Measurements from ENCODE around the gene PRCC.

Gene PRCC

DNA sequence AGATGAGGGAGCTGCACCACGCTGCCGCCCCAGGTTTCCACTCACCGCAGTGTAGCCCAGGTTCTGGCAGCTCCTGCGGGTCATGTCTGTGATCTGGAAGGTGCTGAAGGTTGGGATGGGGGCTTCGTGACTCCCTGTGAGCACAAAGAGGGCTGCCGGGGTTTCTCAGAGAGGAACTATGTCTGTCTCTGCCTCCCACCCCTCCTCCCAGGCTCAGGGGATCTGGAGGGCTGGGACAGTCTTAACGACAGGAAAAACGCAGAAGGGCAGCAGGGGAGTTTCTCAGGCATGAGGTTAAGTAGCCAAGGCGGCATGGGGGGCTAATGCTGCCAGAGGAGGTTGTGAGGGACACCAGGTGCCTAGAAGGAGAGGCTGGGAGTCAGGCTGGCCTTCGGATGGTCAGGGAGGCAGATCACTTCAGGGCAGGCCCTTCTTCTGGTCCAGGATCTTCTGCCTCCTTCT lies 48.7 kb downstream of the PRCC start:
- H3F3A ChIP-seq (ENCODE audit: insufficient read depth, low read length) = no peaks in the 10 kb centered on the region
- no peaks in the 10 kb centered on the region for H3K36me3 ChIP-seq (ENCODE audit: insufficient read depth, low read length)
- no peaks in the 10 kb centered on the region for H3K79me2 ChIP-seq (ENCODE audit: insufficient read depth, low read length)
- H4K20me1 ChIP-seq (ENCODE audit: insufficient read depth, low read length) = no peaks in the 10 kb centered on the region
- no peaks in the 10 kb centered on the region for H3K9me3 ChIP-seq (ENCODE audit: low read length)
- H3K27me3 ChIP-seq (ENCODE audit: insufficient read depth, low read length) = no peaks in the 10 kb centered on the region
- H3K27ac ChIP-seq (ENCODE audit: low read depth, low read length, poor library complexity, severe bottlenecking) = no peak overlapping the region
- H3K9me2 ChIP-seq (ENCODE audit: low read depth, low read length) = no peaks in the 10 kb centered on the region
- H3K4me1 ChIP-seq (ENCODE audit: insufficient read depth, low read length, severe bottlenecking) = peaks cover 22% of the 10 kb centered on the region
- peak overlapping the region; percentile 50 for H3K4me2 ChIP-seq (ENCODE audit: low read length)
- no peak overlapping the region for H3K4me3 ChIP-seq (ENCODE audit: low read depth, low read length, poor library complexity, severe bottlenecking)
- no peak for TF ChIP-seq EZH2 (IDR thresholded peaks at IDR 0.05; ENCODE audit: borderline replicate concordance, low read length)
- TF ChIP-seq, protein P1, sequence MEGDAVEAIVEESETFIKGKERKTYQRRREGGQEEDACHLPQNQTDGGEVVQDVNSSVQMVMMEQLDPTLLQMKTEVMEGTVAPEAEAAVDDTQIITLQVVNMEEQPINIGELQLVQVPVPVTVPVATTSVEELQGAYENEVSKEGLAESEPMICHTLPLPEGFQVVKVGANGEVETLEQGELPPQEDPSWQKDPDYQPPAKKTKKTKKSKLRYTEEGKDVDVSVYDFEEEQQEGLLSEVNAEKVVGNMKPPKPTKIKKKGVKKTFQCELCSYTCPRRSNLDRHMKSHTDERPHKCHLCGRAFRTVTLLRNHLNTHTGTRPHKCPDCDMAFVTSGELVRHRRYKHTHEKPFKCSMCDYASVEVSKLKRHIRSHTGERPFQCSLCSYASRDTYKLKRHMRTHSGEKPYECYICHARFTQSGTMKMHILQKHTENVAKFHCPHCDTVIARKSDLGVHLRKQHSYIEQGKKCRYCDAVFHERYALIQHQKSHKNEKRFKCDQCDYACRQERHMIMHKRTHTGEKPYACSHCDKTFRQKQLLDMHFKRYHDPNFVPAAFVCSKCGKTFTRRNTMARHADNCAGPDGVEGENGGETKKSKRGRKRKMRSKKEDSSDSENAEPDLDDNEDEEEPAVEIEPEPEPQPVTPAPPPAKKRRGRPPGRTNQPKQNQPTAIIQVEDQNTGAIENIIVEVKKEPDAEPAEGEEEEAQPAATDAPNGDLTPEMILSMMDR (IDR thresholded peaks at IDR 0.05; ENCODE audit: low read length) = no peak
- H2AFZ ChIP-seq (ENCODE audit: low read length) = no peak overlapping the region
- H3K9ac ChIP-seq (ENCODE audit: low read length) = no peak overlapping the region; the same call in 1 of the 2 replicates

DNA sequence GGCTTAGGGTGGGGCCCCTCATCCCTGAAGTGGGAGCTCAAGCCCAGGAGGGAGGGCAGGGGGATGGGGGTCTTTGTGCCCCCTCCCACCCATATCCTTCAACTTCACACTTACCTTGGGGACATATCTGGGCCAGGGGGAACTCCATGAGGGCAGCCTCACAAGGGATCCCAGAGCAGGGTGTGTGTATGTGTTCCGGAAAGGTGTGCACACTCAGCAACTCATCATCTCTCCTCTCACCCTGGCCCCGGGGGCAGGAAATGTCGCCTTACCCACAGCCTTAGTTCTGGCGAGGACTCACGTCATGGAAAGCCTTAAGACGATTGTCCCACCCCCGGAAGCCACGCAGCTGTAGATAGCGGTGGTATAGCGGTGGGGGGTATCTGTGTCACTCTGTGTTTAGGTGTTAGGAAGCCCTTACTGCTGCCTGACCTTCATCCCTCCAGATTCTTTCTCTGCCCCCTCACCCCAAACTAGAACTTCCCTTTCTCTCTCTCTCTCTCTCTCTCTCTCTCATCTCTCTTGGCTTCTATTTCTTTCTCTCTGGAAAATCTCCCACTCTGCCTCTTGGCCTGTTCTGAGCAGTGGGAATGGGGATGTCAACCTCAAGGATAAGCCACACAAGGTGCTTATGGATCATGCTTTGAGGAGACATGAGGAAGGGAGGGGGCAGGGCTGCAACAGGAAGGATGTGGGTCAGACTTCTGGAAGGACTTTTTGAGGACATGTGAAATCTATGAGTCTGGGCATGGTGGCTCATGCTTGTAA lies 49.4 kb downstream of the PRCC start, which contains the start of gene SH2D2A:
Gene SH2D2A (minus strand): TSS at position 288 of the 768 bp plus-strand sequence. CDS start 140 bp downstream, at position 148.
- H3K4me3 ChIP-seq (ENCODE audit: low read depth, low read length, poor library complexity, severe bottlenecking) = peak within 1 kb of the TSS; percentile 36
- H3K9ac ChIP-seq (ENCODE audit: low read length) = no peak within 1 kb of the TSS; the same call in 1 of the 2 replicates
- H3K4me2 ChIP-seq (ENCODE audit: low read length) = peak within 1 kb of the TSS; percentile 50
- no peaks in the 10 kb centered on the region for H3K36me3 ChIP-seq (ENCODE audit: insufficient read depth, low read length)
- no peaks in the 10 kb centered on the region for H3F3A ChIP-seq (ENCODE audit: insufficient read depth, low read length)
- no peaks in the 10 kb centered on the region for H3K79me2 ChIP-seq (ENCODE audit: insufficient read depth, low read length)
- TF ChIP-seq, protein P1 (IDR thresholded peaks at IDR 0.05; ENCODE audit: low read length) = no peak
- no peak for TF ChIP-seq EZH2 (IDR thresholded peaks at IDR 0.05; ENCODE audit: borderline replicate concordance, low read length)
- peaks cover 22% of the 10 kb centered on the region for H3K4me1 ChIP-seq (ENCODE audit: insufficient read depth, low read length, severe bottlenecking)
- H3K9me2 ChIP-seq (ENCODE audit: low read depth, low read length) = no peaks in the 10 kb centered on the region
- no peaks in the 10 kb centered on the region for H4K20me1 ChIP-seq (ENCODE audit: insufficient read depth, low read length)
- no peaks in the 10 kb centered on the region for H3K9me3 ChIP-seq (ENCODE audit: low read length)
- H3K27ac ChIP-seq (ENCODE audit: low read depth, low read length, poor library complexity, severe bottlenecking) = no peak within 1 kb of the TSS
- no peak within 1 kb of the TSS for H2AFZ ChIP-seq (ENCODE audit: low read length)
- no peaks in the 10 kb centered on the region for H3K27me3 ChIP-seq (ENCODE audit: insufficient read depth, low read length)

DNA sequence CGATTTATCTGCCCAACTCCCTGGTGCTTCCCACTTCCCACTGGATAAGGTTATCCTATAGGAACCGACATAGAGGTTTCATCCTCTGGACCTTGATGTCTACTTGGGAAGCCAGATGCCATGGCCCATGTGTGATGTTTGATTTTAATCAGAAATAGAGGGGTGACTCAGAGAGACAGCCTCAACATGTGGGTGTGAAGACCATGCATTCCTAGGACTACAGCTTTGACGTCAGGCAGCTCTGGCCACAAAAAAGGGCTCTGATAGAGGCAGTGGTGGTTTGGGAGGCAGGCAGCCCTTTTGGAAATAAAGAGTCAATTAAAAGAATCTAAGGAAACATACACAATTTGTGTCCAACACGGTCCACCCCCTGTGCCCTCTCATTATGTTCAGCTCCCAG lies 54.5 kb downstream of the PRCC start:
- H3K27ac ChIP-seq (ENCODE audit: low read depth, low read length, poor library complexity, severe bottlenecking) = no peak overlapping the region
- no peaks in the 10 kb centered on the region for H3K27me3 ChIP-seq (ENCODE audit: insufficient read depth, low read length)
- no peaks in the 10 kb centered on the region for H3F3A ChIP-seq (ENCODE audit: insufficient read depth, low read length)
- no peak overlapping the region for H3K4me3 ChIP-seq (ENCODE audit: low read depth, low read length, poor library complexity, severe bottlenecking)
- H3K4me1 ChIP-seq (ENCODE audit: insufficient read depth, low read length, severe bottlenecking) = no peaks in the 10 kb centered on the region
- TF ChIP-seq EZH2 (IDR thresholded peaks at IDR 0.05; ENCODE audit: borderline replicate concordance, low read length) = no peak
- TF ChIP-seq, protein P1 (IDR thresholded peaks at IDR 0.05; ENCODE audit: low read length) = no peak
- no peaks in the 10 kb centered on the region for H4K20me1 ChIP-seq (ENCODE audit: insufficient read depth, low read length)
- H3K9me2 ChIP-seq (ENCODE audit: low read depth, low read length) = no peaks in the 10 kb centered on the region
- H3K36me3 ChIP-seq (ENCODE audit: insufficient read depth, low read length) = no peaks in the 10 kb centered on the region
- no peaks in the 10 kb centered on the region for H3K9me3 ChIP-seq (ENCODE audit: low read length)
- no peaks in the 10 kb centered on the region for H3K79me2 ChIP-seq (ENCODE audit: insufficient read depth, low read length)
- no peak overlapping the region for H2AFZ ChIP-seq (ENCODE audit: low read length)
- no peak overlapping the region for H3K9ac ChIP-seq (ENCODE audit: low read length)
- H3K4me2 ChIP-seq (ENCODE audit: low read length) = no peak overlapping the region
